ENCODE data around the gene TOGARAM2.

The TOGARAM2 gene

DNA sequence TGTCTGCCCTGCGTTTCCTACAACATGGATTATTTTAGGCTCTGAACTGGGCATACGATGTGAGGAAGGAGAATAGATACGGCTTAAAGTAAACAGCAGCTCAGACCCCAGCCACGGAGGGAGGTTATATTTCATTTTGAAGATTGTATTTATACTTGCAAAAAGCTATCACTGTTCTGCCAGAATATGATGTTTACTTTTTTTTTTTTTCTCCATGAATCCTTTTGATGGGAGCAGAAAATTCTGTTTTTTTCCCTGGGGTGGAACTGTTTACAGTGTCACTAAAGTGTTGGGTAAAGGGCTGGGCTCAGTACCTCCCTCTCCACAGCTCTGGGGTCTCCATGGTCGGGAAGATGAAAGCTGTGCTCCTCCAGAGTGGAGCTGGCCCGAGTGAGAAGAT lies 80.1 kb downstream of the TOGARAM2 start:
- TF ChIP-seq, protein P1, sequence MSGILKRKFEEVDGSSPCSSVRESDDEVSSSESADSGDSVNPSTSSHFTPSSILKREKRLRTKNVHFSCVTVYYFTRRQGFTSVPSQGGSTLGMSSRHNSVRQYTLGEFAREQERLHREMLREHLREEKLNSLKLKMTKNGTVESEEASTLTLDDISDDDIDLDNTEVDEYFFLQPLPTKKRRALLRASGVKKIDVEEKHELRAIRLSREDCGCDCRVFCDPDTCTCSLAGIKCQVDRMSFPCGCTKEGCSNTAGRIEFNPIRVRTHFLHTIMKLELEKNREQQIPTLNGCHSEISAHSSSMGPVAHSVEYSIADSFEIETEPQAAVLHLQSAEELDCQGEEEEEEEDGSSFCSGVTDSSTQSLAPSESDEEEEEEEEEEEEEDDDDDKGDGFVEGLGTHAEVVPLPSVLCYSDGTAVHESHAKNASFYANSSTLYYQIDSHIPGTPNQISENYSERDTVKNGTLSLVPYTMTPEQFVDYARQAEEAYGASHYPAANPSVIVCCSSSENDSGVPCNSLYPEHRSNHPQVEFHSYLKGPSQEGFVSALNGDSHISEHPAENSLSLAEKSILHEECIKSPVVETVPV (CRISPR knock-in tag; IDR thresholded peaks at IDR 0.05), result no peak
- TF ChIP-seq SNAI2 (CRISPR knock-in tag; IDR thresholded peaks at IDR 0.05), result no peak
- no peak for TF ChIP-seq ZNF565 (CRISPR knock-in tag; conservative IDR thresholded peaks at IDR 0.05; ENCODE audit: low read depth)
- TF ChIP-seq OSR1 (CRISPR knock-in tag; IDR thresholded peaks at IDR 0.05), result no peak
- no peak for TF ChIP-seq ZC3H10 (CRISPR knock-in tag; IDR thresholded peaks at IDR 0.05)
- no peak for TF ChIP-seq CSDC2 (CRISPR knock-in tag; IDR thresholded peaks at IDR 0.05)
- TF ChIP-seq PPARA (CRISPR knock-in tag; IDR thresholded peaks at IDR 0.05; ENCODE audit: borderline replicate concordance), result no peak
- TF ChIP-seq RARB (CRISPR knock-in tag; IDR thresholded peaks at IDR 0.05), result no peak
- TF ChIP-seq TCF4 (CRISPR knock-in tag; IDR thresholded peaks at IDR 0.05; ENCODE audit: borderline replicate concordance), result no peak
- TF ChIP-seq ISL1 (CRISPR knock-in tag; IDR thresholded peaks at IDR 0.05), result no peak
- no peak for TF ChIP-seq GLIS3 (CRISPR knock-in tag; IDR thresholded peaks at IDR 0.05)
- TF ChIP-seq, protein P2, sequence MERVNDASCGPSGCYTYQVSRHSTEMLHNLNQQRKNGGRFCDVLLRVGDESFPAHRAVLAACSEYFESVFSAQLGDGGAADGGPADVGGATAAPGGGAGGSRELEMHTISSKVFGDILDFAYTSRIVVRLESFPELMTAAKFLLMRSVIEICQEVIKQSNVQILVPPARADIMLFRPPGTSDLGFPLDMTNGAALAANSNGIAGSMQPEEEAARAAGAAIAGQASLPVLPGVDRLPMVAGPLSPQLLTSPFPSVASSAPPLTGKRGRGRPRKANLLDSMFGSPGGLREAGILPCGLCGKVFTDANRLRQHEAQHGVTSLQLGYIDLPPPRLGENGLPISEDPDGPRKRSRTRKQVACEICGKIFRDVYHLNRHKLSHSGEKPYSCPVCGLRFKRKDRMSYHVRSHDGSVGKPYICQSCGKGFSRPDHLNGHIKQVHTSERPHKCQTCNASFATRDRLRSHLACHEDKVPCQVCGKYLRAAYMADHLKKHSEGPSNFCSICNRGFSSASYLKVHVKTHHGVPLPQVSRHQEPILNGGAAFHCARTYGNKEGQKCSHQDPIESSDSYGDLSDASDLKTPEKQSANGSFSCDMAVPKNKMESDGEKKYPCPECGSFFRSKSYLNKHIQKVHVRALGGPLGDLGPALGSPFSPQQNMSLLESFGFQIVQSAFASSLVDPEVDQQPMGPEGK (CRISPR knock-in tag; IDR thresholded peaks at IDR 0.05; ENCODE audit: borderline replicate concordance), result no peak
- no peak for TF ChIP-seq ESRRG (CRISPR knock-in tag; IDR thresholded peaks at IDR 0.05)
- TF ChIP-seq, protein P3, sequence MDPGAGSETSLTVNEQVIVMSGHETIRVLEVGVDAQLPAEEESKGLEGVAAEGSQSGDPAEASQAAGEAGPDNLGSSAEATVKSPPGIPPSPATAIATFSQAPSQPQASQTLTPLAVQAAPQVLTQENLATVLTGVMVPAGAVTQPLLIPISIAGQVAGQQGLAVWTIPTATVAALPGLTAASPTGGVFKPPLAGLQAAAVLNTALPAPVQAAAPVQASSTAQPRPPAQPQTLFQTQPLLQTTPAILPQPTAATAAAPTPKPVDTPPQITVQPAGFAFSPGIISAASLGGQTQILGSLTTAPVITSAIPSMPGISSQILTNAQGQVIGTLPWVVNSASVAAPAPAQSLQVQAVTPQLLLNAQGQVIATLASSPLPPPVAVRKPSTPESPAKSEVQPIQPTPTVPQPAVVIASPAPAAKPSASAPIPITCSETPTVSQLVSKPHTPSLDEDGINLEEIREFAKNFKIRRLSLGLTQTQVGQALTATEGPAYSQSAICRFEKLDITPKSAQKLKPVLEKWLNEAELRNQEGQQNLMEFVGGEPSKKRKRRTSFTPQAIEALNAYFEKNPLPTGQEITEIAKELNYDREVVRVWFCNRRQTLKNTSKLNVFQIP (CRISPR knock-in tag; IDR thresholded peaks at IDR 0.05; ENCODE audit: borderline replicate concordance, low read depth), result no peak
- no peak for TF ChIP-seq ZFP30 (CRISPR knock-in tag; IDR thresholded peaks at IDR 0.05)
- TF ChIP-seq BACH2 (CRISPR knock-in tag; IDR thresholded peaks at IDR 0.05; ENCODE audit: borderline replicate concordance), result no peak
- no peak for TF ChIP-seq ZNF8 (CRISPR knock-in tag; IDR thresholded peaks at IDR 0.05)
- no peak for ATAC-seq

DNA sequence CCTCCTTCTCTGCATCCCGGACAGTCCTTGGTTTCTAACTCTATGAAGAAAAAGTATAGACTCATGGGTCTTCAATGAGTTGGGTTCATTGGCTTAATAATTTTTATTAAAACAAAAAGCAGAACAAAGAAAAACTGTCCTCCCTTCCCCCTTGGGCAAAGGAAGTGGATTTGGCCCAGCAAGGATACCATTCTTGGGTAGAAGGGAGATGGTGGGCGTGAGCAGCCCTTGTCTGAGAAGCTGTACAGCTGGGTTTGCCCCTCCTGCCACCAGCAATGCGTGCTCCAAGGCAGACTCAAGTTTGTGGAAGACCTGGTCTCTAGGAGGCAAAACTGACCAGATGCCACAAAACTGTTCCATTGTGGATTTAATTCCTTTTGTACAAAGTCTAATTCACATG lies 80.5 kb downstream of the TOGARAM2 start:
- ATAC-seq, result no peak
- TF ChIP-seq ZNF70 (CRISPR knock-in tag; IDR thresholded peaks at IDR 0.05) (no peak), ZFP3 (CRISPR knock-in tag; IDR thresholded peaks at IDR 0.05) (no peak), TCF4 (CRISPR knock-in tag; IDR thresholded peaks at IDR 0.05; ENCODE audit: borderline replicate concordance) (no peak), ESRRG (CRISPR knock-in tag; IDR thresholded peaks at IDR 0.05) (no peak), PPARA (CRISPR knock-in tag; IDR thresholded peaks at IDR 0.05; ENCODE audit: borderline replicate concordance) (no peak), OSR1 (CRISPR knock-in tag; IDR thresholded peaks at IDR 0.05) (no peak), ZFP30 (CRISPR knock-in tag; IDR thresholded peaks at IDR 0.05) (no peak)

DNA sequence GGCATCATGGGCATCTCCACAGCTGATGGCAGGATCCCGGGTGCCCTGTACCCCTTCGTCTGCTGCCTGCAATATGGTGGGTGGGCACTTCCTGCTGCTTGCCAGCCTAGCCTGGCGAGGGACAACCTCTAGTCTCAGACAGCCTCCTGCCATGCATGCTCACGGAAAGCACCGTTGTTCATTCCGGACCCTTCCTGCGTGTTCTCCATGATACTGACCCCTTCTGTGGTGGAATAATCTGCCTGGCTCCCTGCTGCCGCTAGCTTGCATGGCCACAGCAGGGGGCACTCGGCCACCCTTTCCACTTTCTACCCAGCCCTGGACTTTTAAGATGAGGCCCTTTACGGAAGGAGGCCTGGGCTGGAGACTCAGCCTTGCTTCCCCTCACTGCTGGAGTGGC lies 81.3 kb downstream of the TOGARAM2 start:
- ATAC-seq, result no peak
- TF ChIP-seq ZFP3 (CRISPR knock-in tag; IDR thresholded peaks at IDR 0.05), result no peak
- no peak for TF ChIP-seq GLIS3 (CRISPR knock-in tag; IDR thresholded peaks at IDR 0.05)
- no peak for TF ChIP-seq TOX (CRISPR knock-in tag; IDR thresholded peaks at IDR 0.05; ENCODE audit: borderline replicate concordance)

DNA sequence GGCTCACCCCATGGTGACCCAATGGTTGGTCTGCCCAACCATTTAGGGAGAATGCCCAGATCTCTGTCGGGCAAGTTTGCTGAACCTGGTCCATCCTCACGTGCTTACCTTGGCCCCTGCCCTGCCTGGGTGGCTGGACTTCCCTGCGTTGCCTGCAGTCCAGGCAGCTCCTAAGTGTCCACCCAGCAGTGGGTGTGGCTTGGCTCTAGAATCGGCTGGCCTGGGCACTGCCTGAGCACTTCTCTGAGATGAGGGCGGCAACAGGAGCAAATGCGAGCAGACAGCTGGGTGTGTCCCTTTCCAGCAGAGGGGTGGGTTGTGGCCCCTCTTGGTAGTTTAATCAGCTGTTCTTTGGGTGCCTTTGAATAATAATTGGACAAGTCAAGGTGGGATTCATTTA lies 82.0 kb downstream of the TOGARAM2 start:
- no peak for ATAC-seq

More for the DNA sequence above, 82.0 kb downstream of the TOGARAM2 start:
- TF ChIP-seq, protein P1 (CRISPR knock-in tag; IDR thresholded peaks at IDR 0.05), result no peak
- TF ChIP-seq ARNTL (CRISPR knock-in tag; IDR thresholded peaks at IDR 0.05; ENCODE audit: borderline replicate concordance, low read depth), result no peak
- TF ChIP-seq RARB (CRISPR knock-in tag; IDR thresholded peaks at IDR 0.05), result no peak
- TF ChIP-seq, protein P4, sequence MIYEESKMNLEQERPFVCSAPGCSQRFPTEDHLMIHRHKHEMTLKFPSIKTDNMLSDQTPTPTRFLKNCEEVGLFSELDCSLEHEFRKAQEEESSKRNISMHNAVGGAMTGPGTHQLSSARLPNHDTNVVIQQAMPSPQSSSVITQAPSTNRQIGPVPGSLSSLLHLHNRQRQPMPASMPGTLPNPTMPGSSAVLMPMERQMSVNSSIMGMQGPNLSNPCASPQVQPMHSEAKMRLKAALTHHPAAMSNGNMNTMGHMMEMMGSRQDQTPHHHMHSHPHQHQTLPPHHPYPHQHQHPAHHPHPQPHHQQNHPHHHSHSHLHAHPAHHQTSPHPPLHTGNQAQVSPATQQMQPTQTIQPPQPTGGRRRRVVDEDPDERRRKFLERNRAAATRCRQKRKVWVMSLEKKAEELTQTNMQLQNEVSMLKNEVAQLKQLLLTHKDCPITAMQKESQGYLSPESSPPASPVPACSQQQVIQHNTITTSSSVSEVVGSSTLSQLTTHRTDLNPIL (CRISPR knock-in tag; IDR thresholded peaks at IDR 0.05; ENCODE audit: low read depth), result no peak
- no peak for TF ChIP-seq SNAI2 (CRISPR knock-in tag; IDR thresholded peaks at IDR 0.05)
- TF ChIP-seq TOX (CRISPR knock-in tag; IDR thresholded peaks at IDR 0.05; ENCODE audit: borderline replicate concordance), result no peak
- TF ChIP-seq OSR1 (CRISPR knock-in tag; IDR thresholded peaks at IDR 0.05), result no peak
- TF ChIP-seq ZNF8 (CRISPR knock-in tag; IDR thresholded peaks at IDR 0.05), result no peak
- TF ChIP-seq ZNF565 (CRISPR knock-in tag; conservative IDR thresholded peaks at IDR 0.05; ENCODE audit: low read depth), result no peak
- TF ChIP-seq ZC3H10 (CRISPR knock-in tag; IDR thresholded peaks at IDR 0.05), result no peak
- no peak for TF ChIP-seq BACH2 (CRISPR knock-in tag; IDR thresholded peaks at IDR 0.05; ENCODE audit: borderline replicate concordance)
- no peak for TF ChIP-seq TCF4 (CRISPR knock-in tag; IDR thresholded peaks at IDR 0.05; ENCODE audit: borderline replicate concordance)
- no peak for TF ChIP-seq ZFP30 (CRISPR knock-in tag; IDR thresholded peaks at IDR 0.05)
